Esophagus mucosa (tissue), 1 donor: ENCODE results near the gene FABP2. TPM values are rescaled to one million over a fixed set of nuclear protein-coding genes. Genes with fewer than 3 reads are reported as not detected.
"Not testable (repeated sequence)": the region's sequence is repeated elsewhere in the genome, so short reads cannot be mapped to it uniquely, and the experiment has no call there.

Source experiments
- ATAC-seq: fragments of 200-7000 bp; cut with Tn5 transposase; one replicate; pipeline ENCODE4 v1.9.1; 2020
- total RNA-seq: library from RNA; stranded (reverse); gene quantifications from one replicate; pipeline ENCODE4 v1.2.4, GENCODE V29; 2023
- donor health status: DM: yes; HTN: yes; CAD: no.

FABP2 gene
- total RNA-seq, 1 donor from 2014 or later = not detected

- no peak for ATAC-seq
Observed at GRCh38 chr4:119307606-119308005, 14.3 kb downstream of the FABP2 start.

GRCh38 chr4:119304431-119304830, 17.5 kb downstream of the FABP2 start:
- ATAC-seq = no peak

GRCh38 chr4:119303587-119304305, 18.2 kb downstream of the FABP2 start:
- ATAC-seq = no peak

- ATAC-seq = no peak
Observed at GRCh38 chr4:119302073-119302832, 19.7 kb downstream of the FABP2 start.

- peak; percentile 99 for ATAC-seq
Observed at GRCh38 chr4:119300101-119300978, 21.6 kb downstream of the FABP2 start.

GRCh38 chr4:119299741-119300100, 22.2 kb downstream of the FABP2 start:
- no peak for ATAC-seq

- no peak for ATAC-seq
Observed at GRCh38 chr4:119299260-119299671, 22.7 kb downstream of the FABP2 start.

GRCh38 chr4:119297795-119298194, 24.1 kb downstream of the FABP2 start:
- no peak for ATAC-seq

- no peak for ATAC-seq
Observed at GRCh38 chr4:119296356-119296755, 25.6 kb downstream of the FABP2 start.

- ATAC-seq = no peak
Observed at GRCh38 chr4:119290598-119290997, 31.3 kb downstream of the FABP2 start.

GRCh38 chr4:119289313-119289712, 32.6 kb downstream of the FABP2 start:
- no peak for ATAC-seq

GRCh38 chr4:119286377-119287002, 35.4 kb downstream of the FABP2 start:
- no peak for ATAC-seq

GRCh38 chr4:119284876-119285780, 36.8 kb downstream of the FABP2 start:
- ATAC-seq = peak; percentile 26

- no peak for ATAC-seq
Observed at GRCh38 chr4:119281393-119281792, 40.5 kb downstream of the FABP2 start.

GRCh38 chr4:119279945-119280344, 42.0 kb downstream of the FABP2 start:
- not testable (repeated sequence) for ATAC-seq

GRCh38 chr4:119279541-119279940, 42.4 kb downstream of the FABP2 start:
- not testable (repeated sequence) for ATAC-seq

GRCh38 chr4:119271361-119272085, 50.4 kb downstream of the FABP2 start:
- ATAC-seq = no peak

- ATAC-seq = no peak
Observed at GRCh38 chr4:119268466-119268865, 53.5 kb downstream of the FABP2 start.
